Measurements from ENCODE around the gene SETD1A.

Gene SETD1A

GRCh38 chr16:30953511-30954124 lies 3.9 kb upstream of the SETD1A start:
- DNase-seq (ENCODE audit: low read depth in 2 of 3, low spot score in 2 of 3) = peak in 2 of 3 experiments; percentile 37 to 38

GRCh38 chr16:30954993-30955392 lies 2.6 kb upstream of the SETD1A start:
- DNase-seq (ENCODE audit: low read depth in 2 of 3, low spot score in 2 of 3) = no peak

GRCh38 chr16:30956601-30957455 lies 726 bp upstream of the SETD1A start:
- DNase-seq (ENCODE audit: low read depth in 2 of 3, low spot score in 2 of 3) = peak; percentile 80 to 93 (median 86)

GRCh38 chr16:30958175-30959079 lies 873 bp downstream of the SETD1A start:
- DNase-seq (ENCODE audit: low read depth in 2 of 3, low spot score in 2 of 3) = no peak

GRCh38 chr16:30961384-30961783 lies 3.8 kb downstream of the SETD1A start:
- no peak for DNase-seq (ENCODE audit: low read depth in 2 of 3, low spot score in 2 of 3)

- DNase-seq (ENCODE audit: low read depth in 2 of 3, low spot score in 2 of 3) = no peak
Measured at GRCh38 chr16:30963925-30964511, 6.5 kb downstream of the SETD1A start.

- DNase-seq (ENCODE audit: low read depth in 2 of 3, low spot score in 2 of 3) = no peak
Measured at GRCh38 chr16:30964574-30965226, 7.1 kb downstream of the SETD1A start.

- DNase-seq (ENCODE audit: low read depth in 2 of 3, low spot score in 2 of 3) = no peak
Measured at GRCh38 chr16:30965436-30965835, 7.9 kb downstream of the SETD1A start.

- no peak for DNase-seq (ENCODE audit: low read depth in 2 of 3, low spot score in 2 of 3)
Measured at GRCh38 chr16:30966033-30966619, 8.6 kb downstream of the SETD1A start.

- no peak for DNase-seq (ENCODE audit: low read depth in 2 of 3, low spot score in 2 of 3)
Measured at GRCh38 chr16:30967795-30968194, 10.2 kb downstream of the SETD1A start.

GRCh38 chr16:30969246-30969842 lies 11.8 kb downstream of the SETD1A start:
- DNase-seq (ENCODE audit: low read depth in 2 of 3, low spot score in 2 of 3) = no peak

GRCh38 chr16:30971298-30971697 lies 13.7 kb downstream of the SETD1A start:
- no peak for DNase-seq (ENCODE audit: low read depth in 2 of 3, low spot score in 2 of 3)

- DNase-seq (ENCODE audit: low read depth in 2 of 3, low spot score in 2 of 3) = no peak
Measured at GRCh38 chr16:30972872-30973271, 15.3 kb downstream of the SETD1A start.

GRCh38 chr16:30974348-30974747 lies 16.8 kb downstream of the SETD1A start:
- DNase-seq (ENCODE audit: low read depth in 2 of 3, low spot score in 2 of 3) = no peak

GRCh38 chr16:30976486-30976885 lies 18.9 kb downstream of the SETD1A start:
- DNase-seq (ENCODE audit: low read depth in 2 of 3, low spot score in 2 of 3) = no peak

- DNase-seq (ENCODE audit: low read depth in 2 of 3, low spot score in 2 of 3) = no peak
Measured at GRCh38 chr16:30977502-30977901, 19.9 kb downstream of the SETD1A start.

GRCh38 chr16:30979170-30980022 lies 21.8 kb downstream of the SETD1A start:
- no peak for DNase-seq (ENCODE audit: low read depth in 2 of 3, low spot score in 2 of 3)

- DNase-seq (ENCODE audit: low read depth in 2 of 3, low spot score in 2 of 3) = no peak
Measured at GRCh38 chr16:30980023-30980371, 22.4 kb downstream of the SETD1A start.

GRCh38 chr16:30980434-30980833 lies 22.9 kb downstream of the SETD1A start:
- no peak for DNase-seq (ENCODE audit: low read depth in 2 of 3, low spot score in 2 of 3)

All from activated CD8-positive, alpha-beta memory T cell treated with anti-CD3 and anti-CD28 coated beads for 48 hours (primary cell).